PFSK-1 (cell line): ENCODE measurements around the gene PRKCG.

ENCODE experiments used
- FOXP2 ChIP-seq: optimal IDR thresholded peaks from 2 replicates; pipeline ENCODE3; 2011; ENCODE audit warnings: borderline replicate concordance, control low read depth, inconsistent platforms; ENCODE audit not compliant: insufficient read depth; ENCODE audit errors: extremely low read length, extremely low read depth
- POLR2AphosphoS5 ChIP-seq: IDR thresholded peaks from 2 replicates; pipeline ENCODE4 v1.6.1; 2012; ENCODE audit warnings: low read depth, mild to moderate bottlenecking, control low read depth, low read length, moderate library complexity
- REST ChIP-seq, 2 experiments: IDR thresholded peaks; 2 replicates each; pipeline versions ENCODE4 v1.6.1 to v1.8.0; 2011 to 2012; ENCODE audit warnings: low read depth in 2 of 2, low read length in 2 of 2, control low read depth in 1 of 2, inconsistent platforms in 1 of 2, mild to moderate bottlenecking in 1 of 2, moderate library complexity in 1 of 2; ENCODE audit not compliant: insufficient read depth in 1 of 2
- SIN3A ChIP-seq: IDR thresholded peaks from 2 replicates; pipeline ENCODE4 v1.6.1; 2012; ENCODE audit warnings: mild to moderate bottlenecking, low read length, moderate library complexity, borderline replicate concordance; ENCODE audit not compliant: insufficient read depth
- TAF1 ChIP-seq: IDR thresholded peaks from 2 replicates; pipeline ENCODE4 v1.6.1; 2012; ENCODE audit warnings: low read length, control low read depth, borderline replicate concordance; ENCODE audit not compliant: insufficient read depth

The PRKCG gene

GRCh38 chr19:53882391-53883050 lies 524 bp downstream of the PRKCG start:
- TF ChIP-seq POLR2AphosphoS5 (no peak), SIN3A (no peak), TAF1 (no peak), REST (IDR thresholded peaks at IDR 0.05; ENCODE audit: insufficient read depth in 1 of 2, low read depth in 2 of 2, low read length in 2 of 2) (no peak), FOXP2 (no peak)

DNA sequence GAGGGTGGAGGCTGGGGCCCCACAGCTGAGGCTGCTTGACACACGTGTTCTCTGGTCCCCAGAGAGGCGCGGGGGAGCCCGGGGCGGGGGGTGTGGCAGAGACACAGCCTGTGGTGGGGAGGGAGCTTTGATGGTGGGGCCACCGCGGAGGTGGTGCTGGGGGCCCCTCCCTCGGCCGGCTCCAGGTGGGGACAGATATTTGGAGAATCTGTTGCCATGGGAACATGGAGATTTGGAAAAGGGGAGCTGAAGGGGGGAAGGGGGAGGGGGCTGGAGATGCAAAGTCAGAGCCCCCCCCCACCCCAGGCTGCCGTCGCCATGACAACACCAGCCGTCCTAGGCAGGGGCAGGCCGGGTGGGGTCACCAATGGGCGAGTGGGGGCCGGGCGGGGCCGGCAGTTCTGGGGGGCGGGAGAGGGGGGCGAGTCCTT lies 1.2 kb downstream of the PRKCG start:
- TF ChIP-seq SIN3A (no peak), TAF1 (no peak), POLR2AphosphoS5 (no peak), FOXP2 (no peak), REST (IDR thresholded peaks at IDR 0.05; ENCODE audit: insufficient read depth in 1 of 2, low read depth in 2 of 2, low read length in 2 of 2) (no peak)

GRCh38 chr19:53883741-53884140 lies 1.7 kb downstream of the PRKCG start:
- TF ChIP-seq FOXP2: no peak
- no peak for TF ChIP-seq POLR2AphosphoS5
- TF ChIP-seq TAF1: no peak
- no peak for TF ChIP-seq REST (IDR thresholded peaks at IDR 0.05; ENCODE audit: insufficient read depth in 1 of 2, low read depth in 2 of 2, low read length in 2 of 2)
- TF ChIP-seq SIN3A: no peak

- TF ChIP-seq TAF1 (no peak), FOXP2 (no peak), POLR2AphosphoS5 (no peak), SIN3A (no peak), REST (IDR thresholded peaks at IDR 0.05; ENCODE audit: insufficient read depth in 1 of 2, low read depth in 2 of 2, low read length in 2 of 2) (no peak)
Measured at GRCh38 chr19:53884256-53884655, 2.3 kb downstream of the PRKCG start.

DNA sequence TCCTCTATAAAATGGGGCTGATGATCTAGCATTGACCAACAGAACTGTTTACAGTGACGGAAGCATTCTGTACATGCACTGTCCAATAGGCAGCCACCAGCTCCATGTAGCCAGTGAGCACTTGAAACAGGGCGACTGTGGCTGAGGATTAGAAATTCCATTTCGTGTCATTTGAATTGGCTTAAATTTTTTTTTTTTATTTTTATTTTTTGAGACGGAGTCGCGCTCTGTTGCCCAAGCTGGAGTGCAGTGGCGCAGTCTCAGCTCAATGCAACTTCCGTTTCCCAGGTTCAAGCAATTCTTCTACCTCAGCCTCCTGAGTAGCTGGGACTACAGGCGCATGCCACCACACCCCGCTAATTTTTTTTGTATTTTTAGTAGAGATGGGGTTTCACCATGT lies 3.0 kb downstream of the PRKCG start:
- TF ChIP-seq FOXP2 (no peak), TAF1 (no peak), REST (IDR thresholded peaks at IDR 0.05; ENCODE audit: insufficient read depth in 1 of 2, low read depth in 2 of 2, low read length in 2 of 2) (no peak), SIN3A (no peak)
